GM12874 (cell line): Measurements from ENCODE around the gene PVR.

Source experiments
- CTCF ChIP-seq: IDR thresholded peaks from 2 replicates; pipeline ENCODE4 v1.5.1; 2011; ENCODE audit warnings: low read depth, mild to moderate bottlenecking, control low read depth, low read length, moderate library complexity; ENCODE audit not compliant: insufficient read depth

PVR gene

GRCh38 chr19:44712864-44713515 lies 69.3 kb downstream of the PVR start:
- TF ChIP-seq CTCF = no peak
